Loucy (cell line): Measurements from ENCODE around the gene TGFB2.

Experiments
- CTCF ChIP-seq: fragments of 200-600 bp; sonication (generic); conservative IDR thresholded peaks from 2 replicates; pipeline ENCODE4 v1.5.1; 2014; ENCODE audit warnings: mild to moderate bottlenecking, antibody characterized with exemption, low read length
- EZH2phosphoT487 ChIP-seq: fragments of 200-600 bp; IDR thresholded peaks from 2 replicates; pipeline ENCODE4 v1.6.1; 2018; ENCODE audit warnings: antibody characterized with exemption, mild to moderate bottlenecking, moderate library complexity, borderline replicate concordance

- TF ChIP-seq CTCF (no peak), EZH2phosphoT487 (no peak)
These were observed 30.8 kb upstream of the TGFB2 start for GRCh38 chr1:218314316-218314715.
